Testis (tissue), 3 donors: ENCODE data around the gene NPAS3. TPM values are rescaled to one million over a fixed set of nuclear protein-coding genes. Genes with fewer than 3 reads are reported as not detected.

Experiments
- DNase-seq: peaks from one replicate; pipeline ENCODE4 v3.0.0-alpha.2; 2019
- H3K27ac ChIP-seq, 2 donors: fragments of 200-600 bp; sonication (generic); one replicate each; pipeline ENCODE4 v1.5.1; 2019
- H3K27me3 ChIP-seq: fragments of 200-600 bp; sonication (generic); one replicate; pipeline ENCODE4 v1.5.1; 2019
- H3K36me3 ChIP-seq: fragments of 200-600 bp; sonication (generic); one replicate; pipeline ENCODE4 v1.5.1; 2017; ENCODE audit warnings: low read depth; ENCODE audit errors: missing control alignments
- H3K4me1 ChIP-seq: fragments of 200-600 bp; sonication (generic); one replicate; pipeline ENCODE4 v1.5.1; 2019
- H3K4me3 ChIP-seq, 2 donors: fragments of 200-600 bp; sonication (generic); one replicate each; pipeline ENCODE4 v1.5.1; 2017 to 2019
- H3K9me3 ChIP-seq: fragments of 200-600 bp; sonication (generic); one replicate; pipeline ENCODE4 v1.5.1; 2017
- CTCF ChIP-seq, 3 experiments: fragments of 450-650 bp in 2 of 3; fragments of 200-600 bp in 1 of 3; sonication (generic) in 1 of 3; IDR thresholded peaks; one replicate each; pipeline ENCODE4 v1.5.1; 2016 to 2019; ENCODE audit warnings: antibody characterized with exemption in 3 of 3, mild to moderate bottlenecking in 2 of 3, moderate library complexity in 1 of 3
- POLR2A ChIP-seq: fragments of 450-650 bp; IDR thresholded peaks from one replicate; pipeline ENCODE4 v1.6.1; 2017; ENCODE audit warnings: antibody characterized with exemption, mild to moderate bottlenecking, moderate library complexity
- WGBS, 2 donors: methylation state at CpG; one replicate each; pipeline ENCODE4 v1.1.5; 2018; 5-methylcytosine and 5-hydroxymethylcytosine counted together
- intact Hi-C: fragments of 100-400 bp; cut with DNase I; formaldehyde crosslinking; loops from one replicate; pipeline ENCODE4 v1.15.1; 2023; ENCODE audit warnings: low total_unique reads
- polyA plus RNA-seq: library from polyadenylated mRNA; stranded (reverse); fragments of 350-450 nt; fragmentation: Illumina TruSeq; extraction: RNeasy Lipid Tissue Mini Kit (QIAGEN cat#74804); gene quantifications from one replicate; pipeline ENCODE4 v1.2.3, GENCODE V29; 2014; ENCODE audit warnings: low read depth, low replicate concordance; ENCODE audit not compliant: insufficient read depth
- total RNA-seq, 2 donors: library from RNA; depleted of rRNA; stranded (reverse); fragments of >200 nt; gene quantifications; one replicate each; pipeline ENCODE4 v1.2.3, GENCODE V29; 2016

Gene NPAS3
- total and polyA plus RNA-seq, 3 donors from 2014 or later: 1.1 to 3.7 (median 1.8) TPM

GRCh38 chr14:33774161-33774560 lies 835.5 kb downstream of the NPAS3 start:
- 92 to 93% methylated on average over 11 of the region's 11 CpGs for WGBS, 2 donors
- no peak for TF ChIP-seq POLR2A
- no peaks in the 10 kb centered on the region for H3K9me3 ChIP-seq
- intact Hi-C loops: no loop called here
- no peaks in the 10 kb centered on the region for H3K36me3 ChIP-seq
- H3K27ac ChIP-seq: no peak overlapping the region
- no peaks in the 10 kb centered on the region for H3K4me1 ChIP-seq
- no peak overlapping the region for H3K4me3 ChIP-seq
- no peak for DNase-seq
- no peaks in the 10 kb centered on the region for H3K27me3 ChIP-seq

DNA sequence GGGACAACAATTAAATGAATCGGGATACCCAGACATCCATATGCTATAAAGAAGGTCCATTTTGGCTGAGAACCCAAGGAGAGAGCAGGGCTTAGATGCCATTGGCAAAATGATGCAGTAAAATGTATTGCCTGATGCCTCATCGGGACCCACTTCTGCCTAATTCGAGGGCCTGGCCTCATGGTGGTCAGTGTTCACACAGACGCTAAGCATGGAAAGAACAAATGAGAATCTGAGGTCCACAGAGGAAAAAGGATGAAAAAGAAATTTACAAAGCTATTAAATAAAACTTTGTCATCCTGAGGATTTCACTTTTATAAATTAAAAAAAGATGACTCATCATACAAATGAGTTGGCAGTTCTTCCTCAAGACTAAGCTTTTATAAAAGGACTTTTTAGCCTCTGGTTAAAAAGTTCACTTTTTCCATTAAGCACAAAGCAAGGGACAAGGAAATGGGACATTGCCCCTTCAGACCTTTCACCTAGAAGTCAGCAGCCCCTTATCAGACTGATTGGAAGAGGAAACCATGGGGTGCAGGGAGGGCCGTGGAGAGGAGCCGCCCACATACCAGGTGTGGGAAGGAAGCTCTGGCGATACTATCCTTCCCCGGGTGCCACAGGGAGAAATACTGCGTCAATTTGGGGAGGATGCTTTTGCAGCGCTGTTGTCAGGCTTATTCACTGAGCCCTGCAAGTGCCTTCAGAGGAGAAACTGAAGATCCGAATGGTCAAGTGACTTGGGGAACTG lies 836.2 kb downstream of the NPAS3 start:
- no peak for DNase-seq
- Histone ChIP-seq H3K4me3 (no peak overlapping the region), H3K36me3 (no peaks in the 10 kb centered on the region), H3K4me1 (no peaks in the 10 kb centered on the region), H3K9me3 (no peaks in the 10 kb centered on the region), H3K27ac (no peak overlapping the region), H3K27me3 (no peaks in the 10 kb centered on the region)
- TF ChIP-seq POLR2A: no peak
- no peak for TF ChIP-seq CTCF (IDR thresholded peaks at IDR 0.05)
- 73 to 83% methylated on average over 11 of the region's 11 CpGs for WGBS, 2 donors
- intact Hi-C loops: no loop called here

DNA sequence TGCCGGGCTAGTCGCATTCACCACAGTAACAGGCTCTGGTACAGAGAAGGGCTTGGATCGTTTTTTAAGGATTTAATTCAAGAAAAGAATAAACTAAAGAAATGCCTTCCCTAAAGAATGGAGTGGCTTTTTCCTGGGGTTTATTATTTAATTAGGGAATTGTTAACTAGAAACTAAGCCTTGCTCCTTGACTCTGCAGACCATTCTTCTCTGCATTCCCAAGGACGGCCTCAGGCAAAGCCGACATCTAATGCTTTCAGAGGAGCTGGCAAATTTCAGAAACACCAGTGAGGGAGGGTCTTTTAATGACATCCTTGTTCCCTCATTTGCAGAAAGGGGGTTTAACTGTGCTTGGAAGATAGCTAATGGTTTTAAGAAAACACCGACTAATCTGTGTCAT lies 838.2 kb downstream of the NPAS3 start:
- DNase-seq: no peak
- H3K4me1 ChIP-seq: no peaks in the 10 kb centered on the region
- H3K4me3 ChIP-seq: no peak overlapping the region
- no peaks in the 10 kb centered on the region for H3K9me3 ChIP-seq
- H3K27me3 ChIP-seq: no peaks in the 10 kb centered on the region
- no peak overlapping the region for H3K27ac ChIP-seq
- intact Hi-C loops: no loop called here
- TF ChIP-seq CTCF (IDR thresholded peaks at IDR 0.05) (no peak), POLR2A (no peak)
- WGBS, 2 donors: 93 to 95% methylated on average over 6 of the region's 6 CpGs
- no peaks in the 10 kb centered on the region for H3K36me3 ChIP-seq

DNA sequence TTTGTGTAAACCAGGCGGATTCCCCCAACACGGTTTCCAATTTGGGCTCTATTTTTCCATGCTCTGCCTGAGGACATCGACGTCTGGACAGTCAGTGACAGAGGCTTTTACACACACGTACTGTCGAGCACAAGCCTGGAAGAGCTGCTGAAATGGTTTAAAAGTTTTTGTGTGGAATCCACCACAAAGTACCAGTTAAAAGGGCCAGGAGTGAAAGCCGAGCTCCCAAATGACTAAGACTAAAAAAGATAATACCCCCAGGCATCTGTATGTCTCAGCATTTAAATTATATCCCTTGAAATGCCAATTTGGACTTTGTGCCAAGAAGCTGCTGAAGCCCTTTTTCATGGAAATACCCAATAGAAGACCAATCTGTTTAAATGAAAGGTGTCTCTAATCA lies 839.0 kb downstream of the NPAS3 start:
- DNase-seq: no peak
- Histone ChIP-seq H3K27me3 (no peaks in the 10 kb centered on the region), H3K36me3 (no peaks in the 10 kb centered on the region), H3K4me1 (no peaks in the 10 kb centered on the region), H3K4me3 (no peak overlapping the region), H3K27ac (no peak overlapping the region), H3K9me3 (no peaks in the 10 kb centered on the region)
- intact Hi-C loops: no loop called here
- WGBS, 2 donors: 88 to 89% methylated on average over 7 of the region's 7 CpGs
- TF ChIP-seq POLR2A: no peak
- no peak for TF ChIP-seq CTCF (IDR thresholded peaks at IDR 0.05)

DNA sequence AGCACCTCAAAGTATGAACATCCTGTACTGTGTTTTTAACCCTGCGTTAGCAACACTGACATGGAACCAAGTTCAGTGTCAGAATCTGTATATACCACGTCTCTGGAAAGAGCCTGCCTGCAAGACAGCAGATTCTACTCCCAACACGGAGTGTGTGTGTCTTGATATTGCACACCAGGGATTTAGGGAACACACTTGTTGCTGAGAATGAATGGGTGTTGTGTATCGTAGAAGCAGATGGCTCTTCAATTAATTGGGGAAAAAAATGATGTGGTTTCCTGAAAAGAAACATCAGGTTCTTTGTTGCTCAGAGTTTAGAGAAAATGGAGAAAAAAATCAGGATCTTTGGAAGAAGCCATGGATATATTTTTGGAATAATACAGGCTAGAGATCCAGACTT lies 841.4 kb downstream of the NPAS3 start:
- H3K4me1 ChIP-seq: no peaks in the 10 kb centered on the region
- TF ChIP-seq CTCF (IDR thresholded peaks at IDR 0.05) (no peak), POLR2A (no peak)
- intact Hi-C loops: no loop called here
- no peak for DNase-seq
- H3K4me3 ChIP-seq: no peak overlapping the region
- H3K27me3 ChIP-seq: no peaks in the 10 kb centered on the region
- 60 to 70% methylated on average over 4 of the region's 4 CpGs for WGBS, 2 donors
- H3K27ac ChIP-seq: no peak overlapping the region
- H3K9me3 ChIP-seq: no peaks in the 10 kb centered on the region
- H3K36me3 ChIP-seq: no peaks in the 10 kb centered on the region
